OCI-LY7 (cell line): ENCODE results near the gene POP5.

Experiments
- CTCF ChIP-seq: fragments of 200-600 bp; sonication (generic); conservative IDR thresholded peaks from 2 replicates; pipeline ENCODE4 v1.5.1; 2014; ENCODE audit warnings: mild to moderate bottlenecking, antibody characterized with exemption, low read length, moderate library complexity, mixed read lengths
- EZH2phosphoT487 ChIP-seq: fragments of 200-600 bp; sonication (generic); IDR thresholded peaks from 2 replicates; pipeline ENCODE4 v1.6.1; 2018; ENCODE audit warnings: low read depth, borderline replicate concordance, mild to moderate bottlenecking, mixed run types, antibody characterized with exemption, low read length, moderate library complexity, mixed read lengths

DNA sequence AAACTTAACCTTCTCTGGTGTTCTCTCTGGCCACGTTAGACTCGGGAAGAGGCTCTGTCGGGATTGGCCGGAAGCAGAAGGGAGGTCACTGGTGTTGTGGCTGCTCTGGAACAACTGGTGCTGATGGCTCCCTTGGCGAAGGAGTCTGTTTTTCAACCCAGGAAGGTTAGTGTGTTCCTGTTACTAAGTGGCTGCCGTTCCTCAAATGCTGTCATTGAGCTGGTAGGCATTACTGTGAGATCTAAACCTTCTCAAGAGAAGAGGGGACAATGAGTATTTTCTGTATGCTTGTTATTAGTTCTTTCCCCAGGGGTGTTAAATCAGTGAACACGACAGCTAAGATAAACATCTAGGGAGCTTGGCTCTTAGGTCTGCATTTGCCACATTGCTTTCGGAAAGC is 18.3 kb downstream of the POP5 start:
- TF ChIP-seq CTCF (no peak), EZH2phosphoT487 (no peak)
